K562 (cell line): Measurements from ENCODE around the gene KCNJ11. TPM values are rescaled to one million over a fixed set of nuclear protein-coding genes. Genes with fewer than 3 reads are reported as not detected.

ENCODE experiments used
- ATAC-seq: fragments of 200-7000 bp; cut with Tn5 transposase; 3 replicates; pipeline ENCODE4 v1.9.1; 2020; ENCODE audit warnings: moderate library complexity
- BruUV-seq: library from RNA; stranded (reverse); fragments of 400-500 nt; replicated peaks from 2 replicates; lab custom pipeline; 2021; lab: Mats Ljungman, UMichigan
- CTCF ChIA-PET: fragments of 300-600 bp; formaldehyde crosslinking; extraction: SDS; loops from one replicate; lab custom pipeline; 2021; ENCODE audit warnings: low intra/inter-chr PET ratio; lab: Yijun Ruan, JAX
- POLR2A ChIA-PET: fragments of 300-600, 350-650 bp; sonication (Branson Sonifier 250); formaldehyde crosslinking; extraction: SDS; loops from one replicate; lab custom pipeline; 2021; ENCODE audit warnings: antibody characterized with exemption, inconsistent platforms; lab: Yijun Ruan, JAX
- DNase-seq, 4 experiments: peaks; one replicate each; pipeline versions ENCODE4 v3.0.0 to v3.0.0-alpha.2; 2011 to 2018; ENCODE audit warnings: low spot score in 3 of 4, mixed read lengths in 3 of 4; ENCODE audit errors: extremely low read depth in 1 of 4
- FAIRE-seq: peaks from 2 replicates; lab custom pipeline; 2011; peaks lifted over from hg19 to GRCh38; lab: Jason Lieb, UNC
- H2AFZ ChIP-seq: 2 replicates; pipeline ENCODE4 v1.6.0; 2011; ENCODE audit warnings: low read depth, low read length, control low read depth, inconsistent platforms
- H3K27ac ChIP-seq: fragments of 200-600 bp; 3 replicates; pipeline ENCODE4 v1.8.0; 2011; ENCODE audit warnings: low read depth, mild to moderate bottlenecking, control low read depth, inconsistent platforms, low read length, moderate library complexity, mixed read lengths; ENCODE audit errors: extremely low read depth
- H3K27me3 ChIP-seq, 2 experiments: fragments of 300-600 bp in 1 of 2; 2 replicates in 1 of 2; 3 replicates in 1 of 2; pipeline versions ENCODE4 v1.6.0 to v1.8.0; 2011; ENCODE audit warnings: inconsistent platforms in 2 of 2, low read length in 2 of 2, mild to moderate bottlenecking in 1 of 2, mixed read lengths in 1 of 2, moderate library complexity in 1 of 2; ENCODE audit not compliant: control insufficient read depth in 2 of 2, insufficient read depth in 2 of 2
- H3K36me3 ChIP-seq: fragments of 300-600 bp; 3 replicates; pipeline ENCODE4 v1.8.0; 2011; ENCODE audit warnings: mild to moderate bottlenecking, low read length, inconsistent platforms; ENCODE audit not compliant: control insufficient read depth, insufficient read depth
- H3K4me1 ChIP-seq, 2 experiments: fragments of 200-600 bp in 1 of 2; replicated peaks in 1 of 2; 2 replicates in 1 of 2; 3 replicates in 1 of 2; pipeline versions ENCODE4 v1.5.1 to v1.8.0; 2011; ENCODE audit warnings: inconsistent platforms in 2 of 2, low read length in 2 of 2, mild to moderate bottlenecking in 1 of 2, mixed read lengths in 1 of 2, moderate library complexity in 1 of 2; ENCODE audit not compliant: control insufficient read depth in 2 of 2, insufficient read depth in 2 of 2
- H3K4me2 ChIP-seq: 2 replicates; pipeline ENCODE4 v1.6.1; 2011; ENCODE audit warnings: low read length, control low read depth, inconsistent platforms, mixed read lengths; ENCODE audit not compliant: insufficient read depth
- H3K4me3 ChIP-seq: fragments of 200-600 bp; sonication (generic), shearing (Covaris generic); 2 replicates; pipeline ENCODE4 v1.5.1; 2016; ENCODE audit warnings: control low read depth, inconsistent platforms
- H3K79me2 ChIP-seq: fragments of 200-600 bp; 3 replicates; pipeline ENCODE4 v1.8.0; 2011; ENCODE audit warnings: low read length, inconsistent platforms; ENCODE audit not compliant: control insufficient read depth, insufficient read depth
- H3K9ac ChIP-seq, 2 experiments: 2 replicates each; pipeline versions ENCODE4 v1.6.0 to v1.6.1; 2011; ENCODE audit warnings: low read depth in 2 of 2, low read length in 2 of 2, control low read depth in 1 of 2, inconsistent platforms in 1 of 2, mild to moderate bottlenecking in 1 of 2, mixed read lengths in 1 of 2; ENCODE audit not compliant: insufficient read depth in 1 of 2
- H3K9me1 ChIP-seq: one replicate; pipeline ENCODE4 v1.6.0; 2011; ENCODE audit warnings: inconsistent platforms, mild to moderate bottlenecking, low read length, moderate library complexity; ENCODE audit not compliant: control insufficient read depth, insufficient read depth
- H3K9me3 ChIP-seq: replicated peaks from 2 replicates; pipeline ENCODE4 v1.5.1; 2011; ENCODE audit warnings: low read depth, low read length, inconsistent platforms; ENCODE audit not compliant: control insufficient read depth, insufficient read depth
- H4K20me1 ChIP-seq: replicated peaks from 2 replicates; pipeline ENCODE4 v1.6.1; 2011; ENCODE audit warnings: low read length, inconsistent platforms, mixed read lengths; ENCODE audit not compliant: control insufficient read depth, insufficient read depth
- ARNT ChIP-seq, 2 experiments: fragments of 450-650 bp; IDR thresholded peaks; 2 replicates each; pipeline ENCODE4 v1.6.1; 2016; ENCODE audit warnings: mild to moderate bottlenecking in 1 of 2
- CEBPG ChIP-seq, 3 experiments: fragments of 200-800 bp in 1 of 3; sonication (Bioruptor generic) in 1 of 3; sonication (generic) in 1 of 3; formaldehyde crosslinking in 1 of 3; IDR thresholded peaks in 2 of 3; conservative IDR thresholded peaks in 1 of 3; 2 replicates each; pipeline versions ENCODE4 v1.6.1 to v1.8.0; 2016 to 2022; ENCODE audit warnings: missing compliant biosample characterization in 2 of 3, missing genetic modification characterization in 2 of 3, mild to moderate bottlenecking in 1 of 3, missing genetic modification reagents in 1 of 3
- EWSR1 ChIP-seq: fragments of 450-650 bp; IDR thresholded peaks from 2 replicates; pipeline ENCODE4 v1.6.1; 2018; ENCODE audit warnings: borderline replicate concordance, mild to moderate bottlenecking, low read depth, moderate library complexity; ENCODE audit not compliant: partially characterized antibody
- JUN ChIP-seq, 2 experiments: sonication (generic) in 1 of 2; formaldehyde crosslinking in 1 of 2; IDR thresholded peaks; 2 replicates each; pipeline versions ENCODE4 v1.6.1 to v1.8.0; 2012 to 2022; ENCODE audit warnings: borderline replicate concordance in 2 of 2, mild to moderate bottlenecking in 2 of 2, improper control_type of control experiment in 1 of 2, low read depth in 1 of 2, low read length in 1 of 2, missing genetic modification reagents in 1 of 2
- KLF6 ChIP-seq: fragments of 250-450 bp; sonication (Bioruptor Pico); IDR thresholded peaks from 2 replicates; pipeline ENCODE4 v1.4.0; 2020; ENCODE audit warnings: mild to moderate bottlenecking, moderate library complexity, borderline replicate concordance
- MYC ChIP-seq, 2 experiments: fragments of 250-450 bp in 1 of 2; sonication (Bioruptor Pico) in 1 of 2; IDR thresholded peaks; 2 replicates each; pipeline versions ENCODE4 v1.5.1 to v1.6.1; 2012 to 2021; ENCODE audit warnings: low read depth in 2 of 2, borderline replicate concordance in 1 of 2, improper control_type of control experiment in 1 of 2, low read length in 1 of 2, mild to moderate bottlenecking in 1 of 2, moderate library complexity in 1 of 2
- POU5F1 ChIP-seq: fragments of 150-350 bp; IDR thresholded peaks from 2 replicates; pipeline ENCODE4 v1.6.1; 2014; ENCODE audit warnings: borderline replicate concordance, low read length, low read depth, mild to moderate bottlenecking; ENCODE audit not compliant: partially characterized antibody
- STAG1 ChIP-seq: sonication (generic); formaldehyde crosslinking; IDR thresholded peaks from 2 replicates; pipeline ENCODE4 v1.5.0; 2020; ENCODE audit warnings: missing genetic modification reagents, borderline replicate concordance
- TBP ChIP-seq: optimal IDR thresholded peaks from 2 replicates; pipeline ENCODE3; 2011; ENCODE audit warnings: low read depth, low read length, improper control_type of control experiment
- ZC3H8 ChIP-seq: fragments of 450-650 bp; IDR thresholded peaks from 2 replicates; pipeline ENCODE4 v1.6.1; 2017
- ZNF785 ChIP-seq: fragments of 250-450 bp; sonication (Bioruptor Pico); IDR thresholded peaks from 2 replicates; pipeline ENCODE4 v1.4.0; 2020; ENCODE audit warnings: mild to moderate bottlenecking
- WGBS: fragments of 100-300 bp; shearing (Covaris generic); methylation state at CpG from one replicate; pipeline ENCODE4 v1.1.6; 2016; ENCODE audit warnings: low coverage, mixed read lengths; ENCODE audit not compliant: insufficient coverage; ENCODE audit errors: missing lambda C conversion rate; 5-methylcytosine and 5-hydroxymethylcytosine counted together
- in situ Hi-C: fragments of 300-500 bp; cut with MboI; formaldehyde crosslinking; loops from 4 replicates; pipeline ENCODE4 v1.15.0; 2018; ENCODE audit warnings: inconsistent platforms, mixed read lengths
- intact Hi-C: fragments of 100-400 bp; cut with micrococcal nuclease; formaldehyde crosslinking; loops from 2 replicates; pipeline ENCODE4 v1.14.2; 2022
- polyA plus RNA-seq, 8 experiments: library from polyadenylated mRNA; depleted of rRNA in 4 of 8; stranded (reverse) in 5 of 8; unstranded in 3 of 8; fragments of >200 nt; fragmentation: Nextera tagmentation in 2 of 8; fragmentation: Illumina TruSeq in 1 of 8; extraction: Ambion mirVana in 2 of 8; extraction: Trizol in 1 of 8; gene quantifications; 2 replicates each; pipeline versions ENCODE4 v1.2.1 to v1.2.3, GENCODE V29; 2011 to 2014; ENCODE audit warnings: inconsistent platforms in 1 of 8, missing spikeins in 1 of 8
- total RNA-seq, 7 experiments: library from RNA; depleted of rRNA in 6 of 7; stranded (reverse); fragments of >200 nt in 6 of 7; fragmentation: Illumina TruSeq in 2 of 7; extraction: Trizol in 2 of 7; gene quantifications; 2 replicates each; pipeline versions ENCODE4 v1.2.1 to v1.2.3, GENCODE V29; 2011 to 2021; ENCODE audit warnings: low replicate concordance in 1 of 7
- TF ChIP-seq, protein P1 (sequence below): fragments of 250-450 bp; sonication (Bioruptor Pico); IDR thresholded peaks from 2 replicates; pipeline ENCODE4 v1.8.0; 2022; ENCODE audit warnings: inconsistent platforms
- TF ChIP-seq, protein P2 (sequence below), 2 experiments: fragments of 450-650 bp; conservative IDR thresholded peaks; 2 replicates each; pipeline ENCODE4 v1.6.1; 2017; ENCODE audit warnings: mild to moderate bottlenecking in 2 of 2, moderate library complexity in 2 of 2

The KCNJ11 gene
- total and polyA plus RNA-seq, 9 of the 15 experiments (the other 6 are each of a cell fraction or from before 2014, with no cell fraction given), result 0.54 to 3.7 (median 0.86) TPM; not detected in 2

DNA sequence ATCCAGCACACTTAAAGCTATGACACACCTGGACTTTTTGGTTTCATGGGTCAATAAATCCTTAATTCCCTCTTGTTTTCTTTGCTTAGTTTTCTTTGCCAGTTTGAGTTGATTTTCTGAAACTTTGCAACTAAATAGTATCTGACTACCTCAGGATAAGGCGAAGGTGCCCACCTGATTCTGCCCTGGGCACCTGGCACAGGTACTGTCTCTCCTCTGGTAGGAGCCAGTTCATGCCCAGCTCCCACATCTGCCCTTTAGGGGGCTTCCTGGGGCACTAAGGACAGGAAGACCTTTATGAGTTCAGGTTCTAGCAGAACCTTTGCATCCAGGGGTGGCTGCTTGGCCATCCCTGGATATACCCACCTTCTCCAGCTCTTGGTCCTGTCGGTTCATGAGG, 19.6 kb upstream of the KCNJ11 start:
- DNase-seq, result no peak
- Histone ChIP-seq H3K27me3 (peaks cover 0 to 25% of the 10 kb centered on the region in 2 experiments; a peak in 3 of 5 replicates), H3K4me3 (no peak overlapping the region), H3K4me1 (peaks cover 6 to 7% of the 10 kb centered on the region in 2 experiments; a peak in 2 of 5 replicates), H3K27ac (no peak overlapping the region), H3K4me2 (no peak overlapping the region), H3K9ac (no peak overlapping the region), H3K9me3 (no peaks in the 10 kb centered on the region), H4K20me1 (no peaks in the 10 kb centered on the region), H3K36me3 (no peaks in the 10 kb centered on the region), H3K9me1 (no peaks in the 10 kb centered on the region), H3K79me2 (no peaks in the 10 kb centered on the region), H2AFZ (no peak overlapping the region)
- BruUV-seq, result no TSS peak
- in situ Hi-C loops (no loop called here), intact Hi-C loops (no loop called here)
- 8% methylated on average over 2 of the region's 2 CpGs for WGBS
- FAIRE-seq, result no peak
- POLR2A ChIA-PET, result interaction anchor here (0.5 to 0.6 kb wide), 2 partner anchors 37 to 242 kb away, joined by 3 read pairs; no protein-coding TSS in a partner anchor
- TF ChIP-seq TBP (no peak), ZC3H8 (no peak), POU5F1 (no peak), JUN (IDR thresholded peaks at IDR 0.05; ENCODE audit: borderline replicate concordance, low read depth, low read length) (no peak), JUN (CRISPR knock-in tag; IDR thresholded peaks at IDR 0.05; ENCODE audit: borderline replicate concordance) (no peak), MYC (IDR thresholded peaks at IDR 0.05; ENCODE audit: low read depth, low read length) (no peak), MYC (CRISPR knock-in tag; IDR thresholded peaks at IDR 0.05; ENCODE audit: borderline replicate concordance, low read depth) (no peak), KLF6 (no peak), CEBPG (CRISPR knock-in tag; IDR thresholded peaks at IDR 0.05) (no peak), CEBPG (tag; conservative IDR thresholded peaks at IDR 0.05 in 1 of 2, IDR thresholded peaks at IDR 0.05 in 1 of 2) (no peak), STAG1 (CRISPR knock-in tag) (no peak), ZNF785 (no peak), EWSR1 (no peak), ARNT (IDR thresholded peaks at IDR 0.05) (no peak)
- TF ChIP-seq, protein P1, sequence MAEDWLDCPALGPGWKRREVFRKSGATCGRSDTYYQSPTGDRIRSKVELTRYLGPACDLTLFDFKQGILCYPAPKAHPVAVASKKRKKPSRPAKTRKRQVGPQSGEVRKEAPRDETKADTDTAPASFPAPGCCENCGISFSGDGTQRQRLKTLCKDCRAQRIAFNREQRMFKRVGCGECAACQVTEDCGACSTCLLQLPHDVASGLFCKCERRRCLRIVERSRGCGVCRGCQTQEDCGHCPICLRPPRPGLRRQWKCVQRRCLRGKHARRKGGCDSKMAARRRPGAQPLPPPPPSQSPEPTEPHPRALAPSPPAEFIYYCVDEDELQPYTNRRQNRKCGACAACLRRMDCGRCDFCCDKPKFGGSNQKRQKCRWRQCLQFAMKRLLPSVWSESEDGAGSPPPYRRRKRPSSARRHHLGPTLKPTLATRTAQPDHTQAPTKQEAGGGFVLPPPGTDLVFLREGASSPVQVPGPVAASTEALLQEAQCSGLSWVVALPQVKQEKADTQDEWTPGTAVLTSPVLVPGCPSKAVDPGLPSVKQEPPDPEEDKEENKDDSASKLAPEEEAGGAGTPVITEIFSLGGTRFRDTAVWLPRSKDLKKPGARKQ (CRISPR knock-in tag), result no peak
- TF ChIP-seq, protein P2, sequence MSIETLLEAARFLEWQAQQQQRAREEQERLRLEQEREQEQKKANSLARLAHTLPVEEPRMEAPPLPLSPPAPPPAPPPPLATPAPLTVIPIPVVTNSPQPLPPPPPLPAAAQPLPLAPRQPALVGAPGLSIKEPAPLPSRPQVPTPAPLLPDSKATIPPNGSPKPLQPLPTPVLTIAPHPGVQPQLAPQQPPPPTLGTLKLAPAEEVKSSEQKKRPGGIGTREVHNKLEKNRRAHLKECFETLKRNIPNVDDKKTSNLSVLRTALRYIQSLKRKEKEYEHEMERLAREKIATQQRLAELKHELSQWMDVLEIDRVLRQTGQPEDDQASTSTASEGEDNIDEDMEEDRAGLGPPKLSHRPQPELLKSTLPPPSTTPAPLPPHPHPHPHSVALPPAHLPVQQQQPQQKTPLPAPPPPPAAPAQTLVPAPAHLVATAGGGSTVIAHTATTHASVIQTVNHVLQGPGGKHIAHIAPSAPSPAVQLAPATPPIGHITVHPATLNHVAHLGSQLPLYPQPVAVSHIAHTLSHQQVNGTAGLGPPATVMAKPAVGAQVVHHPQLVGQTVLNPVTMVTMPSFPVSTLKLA (conservative IDR thresholded peaks at IDR 0.05), result no peak
- CTCF ChIA-PET, result no interaction called here
- ATAC-seq, result no peak
